ENCODE measurements around the gene CYP2E1. TPM values are rescaled to one million over a fixed set of nuclear protein-coding genes. Genes with fewer than 3 reads are reported as not detected.
"Not testable (repeated sequence)": the region's sequence is repeated elsewhere in the genome, so short reads cannot be mapped to it uniquely, and the experiment has no call there.

CYP2E1 gene
- polyA plus RNA-seq, 10 donors, result 0.45 to 1.7 (median 0.95) TPM

GRCh38 chr10:133569801-133570200 lies 42.6 kb downstream of the CYP2E1 start:
- not testable (repeated sequence) for DNase-seq

GRCh38 chr10:133572055-133572454 lies 44.9 kb downstream of the CYP2E1 start:
- not testable (repeated sequence) for DNase-seq

- DNase-seq, result not testable (repeated sequence)
These were observed 46.3 kb downstream of the CYP2E1 start for GRCh38 chr10:133573460-133573859.

DNA sequence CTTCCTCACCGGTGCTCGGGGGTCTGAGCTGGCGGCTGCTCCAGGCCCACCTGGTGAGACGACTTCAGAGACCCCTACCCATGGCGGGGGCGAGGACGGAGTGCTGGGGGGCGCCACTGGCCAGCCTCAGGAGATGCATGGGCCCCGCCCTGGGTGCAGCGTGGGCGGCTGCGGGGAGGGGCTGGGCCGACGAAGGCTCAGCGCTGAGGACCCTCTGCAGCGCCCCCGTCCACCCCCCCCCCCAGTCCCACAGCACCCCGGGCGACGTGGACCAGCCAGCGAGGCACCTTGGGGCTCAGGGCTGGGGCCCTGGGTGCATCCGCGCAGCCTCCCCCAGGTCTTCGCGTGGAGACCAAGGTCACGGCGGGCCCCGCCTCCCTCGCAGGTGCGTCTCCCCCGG lies 49.9 kb downstream of the CYP2E1 start:
- not testable (repeated sequence) for DNase-seq

Other genes starting within 250 kb of the CYP2E1 start
- gene TUBGCP2, start 218.5 kb upstream of the CYP2E1 start, polyA plus RNA-seq (ENCODE audit: insufficient read length in 10 of 10), result 10 to 100 TPM; 33.9 to 43.6 (median 40.1) TPM
- gene ZNF511, start 218.4 kb upstream of the CYP2E1 start, polyA plus RNA-seq (ENCODE audit: insufficient read length in 10 of 10), result 10 to 100 TPM; 29.0 to 40.0 (median 33.4) TPM
- under 1 TPM in 1 of 10 donors, not detected in 9; 0.30 TPM for gene CALY, start 190.5 kb upstream of the CYP2E1 start, polyA plus RNA-seq (ENCODE audit: insufficient read length in 10 of 10)
- gene PRAP1, start 180.0 kb upstream of the CYP2E1 start, polyA plus RNA-seq (ENCODE audit: insufficient read length in 10 of 10), result under 1 TPM in 4 of 10 donors, not detected in 6; 0.27 to 0.39 (median 0.30) TPM
- 1 to 10 TPM; 2.6 to 9.3 (median 4.7) TPM for gene FUOM, start 169.3 kb upstream of the CYP2E1 start, polyA plus RNA-seq (ENCODE audit: insufficient read length in 10 of 10)
- gene ECHS1, start 154.0 kb upstream of the CYP2E1 start, polyA plus RNA-seq (ENCODE audit: insufficient read length in 10 of 10), result 100 to 1,000 TPM in 9 of 10 donors, 10 to 100 TPM in 1; 96.4 to 132 (median 123) TPM
- gene PAOX, start 148.1 kb upstream of the CYP2E1 start, polyA plus RNA-seq (ENCODE audit: insufficient read length in 10 of 10), result 1 to 10 TPM; 2.6 to 5.4 (median 3.0) TPM
- gene MTG1, start 133.2 kb upstream of the CYP2E1 start, polyA plus RNA-seq (ENCODE audit: insufficient read length in 10 of 10), result 10 to 100 TPM; 28.2 to 48.8 (median 36.5) TPM
- gene SPRN, start 102.7 kb upstream of the CYP2E1 start, polyA plus RNA-seq (ENCODE audit: insufficient read length in 10 of 10), result 1 to 10 TPM; 2.7 to 3.7 (median 3.1) TPM
- gene SCART1, start 73.4 kb upstream of the CYP2E1 start, polyA plus RNA-seq (ENCODE audit: insufficient read length in 10 of 10), result 1 to 10 TPM in 5 of 10 donors, under 1 TPM in 5; 0.56 to 2.4 (median 0.98) TPM
- gene SYCE1, start 38.2 kb downstream of the CYP2E1 start, polyA plus RNA-seq (ENCODE audit: insufficient read length in 10 of 10), result under 1 TPM in 9 of 10 donors, not detected in 1; 0.20 to 0.98 (median 0.28) TPM
- not detected for gene FRG2B, start 99.4 kb downstream of the CYP2E1 start, polyA plus RNA-seq (ENCODE audit: insufficient read length in 10 of 10)